ENCODE results near the gene NCR1. TPM values are rescaled to one million over a fixed set of nuclear protein-coding genes. Genes with fewer than 3 reads are reported as not detected.
"Not testable (repeated sequence)": the region's sequence is repeated elsewhere in the genome, so short reads cannot be mapped to it uniquely, and the experiment has no call there.

NCR1 gene
- total RNA-seq = under 1 TPM in 1 of 3 donors, not detected in 2; 0.33 TPM

- Histone ChIP-seq H3K4me3 (no peak within 1 kb of the TSS), H3K4me1 (no peaks in the 10 kb centered on the region), H3K27me3 (peaks cover 0 to 7% of the 10 kb centered on the region in 2 donors), H3K9me3 (no peaks in the 10 kb centered on the region), H3K27ac (no peak within 1 kb of the TSS), H3K36me3 (no peaks in the 10 kb centered on the region)
- intact Hi-C loops (cut with DNase I; ENCODE audit: low total_unique reads) = no loop called here
- DNase-seq (ENCODE audit: low spot score in 2 of 2) = no peak
- TF ChIP-seq POLR2A (IDR thresholded peaks at IDR 0.05) (no peak), CTCF (IDR thresholded peaks at IDR 0.05) (no peak)
Measured at GRCh38 chr19:54905803-54906511, at the start of gene NCR1. Gene NCR1 (plus strand): TSS chr19:54906148. CDS start chr19:54906188, 40 bp downstream.

DNA sequence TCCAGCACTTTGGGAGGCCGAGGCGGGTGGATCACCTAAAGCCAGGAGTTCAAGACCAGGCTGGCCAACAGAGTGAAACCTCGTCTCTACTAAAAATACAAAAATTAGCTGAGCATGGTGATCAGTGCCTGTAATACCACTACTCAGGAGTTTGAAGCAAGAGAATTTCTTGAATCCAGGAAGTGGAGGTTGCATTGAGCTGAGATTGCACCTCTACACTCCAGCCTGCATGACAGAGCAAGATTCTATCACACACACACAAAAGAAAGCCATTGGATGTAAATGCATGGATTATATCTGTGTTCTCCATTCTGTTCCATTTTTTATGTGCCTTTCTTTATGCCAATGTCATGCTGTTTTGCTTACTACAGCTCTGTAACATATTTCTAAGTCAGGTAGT is 47.5 kb upstream of the NCR1 start:
- intact Hi-C loops (cut with DNase I; ENCODE audit: low total_unique reads); H3K4me1 ChIP-seq; H3K36me3 ChIP-seq; H3K27ac ChIP-seq; H3K27me3 ChIP-seq; DNase-seq (ENCODE audit: low spot score in 2 of 2); H3K4me3 ChIP-seq; H3K9me3 ChIP-seq: not testable (repeated sequence)

DNA sequence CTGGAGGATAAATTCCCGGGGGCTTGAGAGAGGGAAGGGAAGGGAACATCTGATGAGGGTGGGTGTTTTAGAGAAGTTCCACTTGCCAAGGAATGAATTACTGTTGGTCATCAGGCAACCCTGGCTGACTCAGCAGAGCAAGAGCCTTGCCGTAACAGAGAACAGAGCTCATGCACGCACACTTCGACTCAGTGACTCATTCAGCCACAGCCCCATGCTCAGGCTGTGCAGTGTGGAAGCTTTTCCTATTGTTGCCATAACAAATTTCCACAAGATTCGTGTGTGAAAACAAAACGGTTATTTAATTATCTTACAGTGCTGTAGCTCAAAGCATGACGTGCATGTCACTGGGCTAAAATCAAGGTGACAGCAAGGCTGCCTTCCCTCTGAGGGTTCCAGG is 46.5 kb upstream of the NCR1 start:
- H3K9me3 ChIP-seq; H3K4me1 ChIP-seq; intact Hi-C loops (cut with DNase I; ENCODE audit: low total_unique reads); H3K4me3 ChIP-seq; H3K27me3 ChIP-seq; H3K27ac ChIP-seq; DNase-seq (ENCODE audit: low spot score in 2 of 2); H3K36me3 ChIP-seq: not testable (repeated sequence)

- H3K9me3 ChIP-seq; H3K27me3 ChIP-seq; H3K4me1 ChIP-seq; H3K27ac ChIP-seq; H3K36me3 ChIP-seq; DNase-seq (ENCODE audit: low spot score in 2 of 2); intact Hi-C loops (cut with DNase I; ENCODE audit: low total_unique reads); H3K4me3 ChIP-seq: not testable (repeated sequence)
Measured at GRCh38 chr19:54863459-54863858, 42.5 kb upstream of the NCR1 start.

GRCh38 chr19:54871696-54872095 is 34.3 kb upstream of the NCR1 start:
- no peaks in the 10 kb centered on the region for H3K36me3 ChIP-seq
- no peak overlapping the region for H3K4me3 ChIP-seq
- peaks cover 0 to 5% of the 10 kb centered on the region in 2 donors for H3K27me3 ChIP-seq
- H3K27ac ChIP-seq = no peak overlapping the region
- no peak for DNase-seq (ENCODE audit: low spot score in 2 of 2)
- no peaks in the 10 kb centered on the region for H3K4me1 ChIP-seq
- TF ChIP-seq CTCF (IDR thresholded peaks at IDR 0.05) (no peak), POLR2A (IDR thresholded peaks at IDR 0.05) (no peak), POLR2AphosphoS5 (IDR thresholded peaks at IDR 0.05) (no peak)
- intact Hi-C loops (cut with DNase I; ENCODE audit: low total_unique reads) = no loop called here
- H3K9me3 ChIP-seq = peaks cover 0 to 4% of the 10 kb centered on the region in 2 donors

GRCh38 chr19:54873990-54874389 is 32.0 kb upstream of the NCR1 start, which contains the start of gene FCAR:
Gene FCAR (plus strand): TSS chr19:54874235. CDS start chr19:54874290, 55 bp downstream.
- no peak for TF ChIP-seq CTCF (IDR thresholded peaks at IDR 0.05)
- no peak for TF ChIP-seq POLR2AphosphoS5 (IDR thresholded peaks at IDR 0.05)
- TF ChIP-seq POLR2A (IDR thresholded peaks at IDR 0.05) = no peak
- DNase-seq (ENCODE audit: low spot score in 2 of 2) = no peak
- Histone ChIP-seq H3K4me3 (no peak within 1 kb of the TSS), H3K9me3 (peaks cover 0 to 4% of the 10 kb centered on the region in 2 donors), H3K4me1 (no peaks in the 10 kb centered on the region), H3K27me3 (peaks cover 0 to 5% of the 10 kb centered on the region in 2 donors), H3K36me3 (no peaks in the 10 kb centered on the region), H3K27ac (no peak within 1 kb of the TSS)
- intact Hi-C loops (cut with DNase I; ENCODE audit: low total_unique reads) = no loop called here
